H9 (cell line): ENCODE results near the gene MPV17L2. TPM values are rescaled to one million over a fixed set of nuclear protein-coding genes. Genes with fewer than 3 reads are reported as not detected.

ENCODE experiments used
- DNase-seq: peaks from one replicate; pipeline ENCODE4 v3.0.0-alpha.2; 2017
- H2AFZ ChIP-seq: one replicate; pipeline ENCODE4 v1.6.1; 2013; ENCODE audit warnings: mild to moderate bottlenecking, low read length, control low read depth, moderate library complexity
- H2AK5ac ChIP-seq: 2 replicates; pipeline ENCODE4 v1.6.1; 2013; ENCODE audit warnings: low read length, control low read depth, mixed read lengths; ENCODE audit not compliant: insufficient read length
- H2BK120ac ChIP-seq: one replicate; pipeline ENCODE4 v1.6.1; 2013; ENCODE audit warnings: low read depth, mild to moderate bottlenecking, low read length, control low read depth, inconsistent platforms; ENCODE audit not compliant: poor library complexity, severe bottlenecking
- H2BK12ac ChIP-seq: 2 replicates; pipeline ENCODE4 v1.6.1; 2013; ENCODE audit warnings: low read length, control low read depth, mixed read lengths, low read depth; ENCODE audit not compliant: insufficient read length
- H2BK15ac ChIP-seq: 2 replicates; pipeline ENCODE4 v1.6.1; 2013; ENCODE audit warnings: low read depth, low read length, control low read depth
- H2BK20ac ChIP-seq: one replicate; pipeline ENCODE4 v1.6.1; 2013; ENCODE audit warnings: low read depth, mild to moderate bottlenecking, low read length, control low read depth, inconsistent platforms; ENCODE audit not compliant: poor library complexity, severe bottlenecking
- H2BK5ac ChIP-seq: 2 replicates; pipeline ENCODE4 v1.6.1; 2013; ENCODE audit warnings: low read length, control low read depth, mixed read lengths; ENCODE audit not compliant: insufficient read length
- H3K14ac ChIP-seq: 2 replicates; pipeline ENCODE4 v1.6.1; 2013; ENCODE audit warnings: low read length, control low read depth; ENCODE audit not compliant: insufficient read depth
- H3K18ac ChIP-seq: 2 replicates; pipeline ENCODE4 v1.6.1; 2013; ENCODE audit warnings: low read depth, mild to moderate bottlenecking, mixed read lengths, low read length, control low read depth; ENCODE audit not compliant: insufficient read length
- H3K23ac ChIP-seq: 2 replicates; pipeline ENCODE4 v1.6.1; 2013; ENCODE audit warnings: low read length, control low read depth, mixed read lengths, low read depth; ENCODE audit not compliant: insufficient read length
- H3K23me2 ChIP-seq: 2 replicates; pipeline ENCODE4 v1.6.1; 2013; ENCODE audit warnings: low read depth, mild to moderate bottlenecking, mixed read lengths, low read length, control low read depth; ENCODE audit not compliant: insufficient read length, poor library complexity, severe bottlenecking
- H3K27ac ChIP-seq: 2 replicates; pipeline ENCODE4 v1.5.1; 2013; ENCODE audit warnings: low read length, control low read depth, mixed read lengths, low read depth; ENCODE audit not compliant: insufficient read length
- H3K27me3 ChIP-seq: 2 replicates; pipeline ENCODE4 v1.6.1; 2013; ENCODE audit warnings: low read length, control low read depth, inconsistent platforms; ENCODE audit not compliant: insufficient read depth
- H3K4ac ChIP-seq: 2 replicates; pipeline ENCODE4 v1.6.1; 2013; ENCODE audit warnings: low read depth, mild to moderate bottlenecking, control low read depth, inconsistent platforms, low read length, moderate library complexity
- H3K4me1 ChIP-seq: 2 replicates; pipeline ENCODE4 v1.6.1; 2013; ENCODE audit warnings: low read length, control low read depth, inconsistent platforms; ENCODE audit not compliant: insufficient read depth
- H3K4me2 ChIP-seq: 2 replicates; pipeline ENCODE4 v1.6.1; 2013; ENCODE audit warnings: low read length, control low read depth, mixed read lengths; ENCODE audit not compliant: insufficient read length, insufficient read depth
- H3K56ac ChIP-seq: 2 replicates; pipeline ENCODE4 v1.6.1; 2013; ENCODE audit warnings: low read depth, mild to moderate bottlenecking, mixed read lengths, low read length, control low read depth; ENCODE audit not compliant: insufficient read length
- H3K79me1 ChIP-seq: 2 replicates; pipeline ENCODE4 v1.6.1; 2013; ENCODE audit warnings: low read depth, mild to moderate bottlenecking, moderate library complexity, low read length, control low read depth, inconsistent platforms; ENCODE audit not compliant: insufficient read depth, poor library complexity, severe bottlenecking
- H3K79me2 ChIP-seq: 2 replicates; pipeline ENCODE4 v1.6.1; 2013; ENCODE audit warnings: low read length, control low read depth, inconsistent platforms; ENCODE audit not compliant: insufficient read depth
- H3K9ac ChIP-seq: 2 replicates; pipeline ENCODE4 v1.6.1; 2013; ENCODE audit warnings: low read length, control low read depth, mixed read lengths; ENCODE audit not compliant: insufficient read length; ENCODE audit errors: extremely low read depth
- H3K9me3 ChIP-seq: one replicate; pipeline ENCODE4 v1.6.1; 2013; ENCODE audit warnings: low read depth, low read length, inconsistent platforms; ENCODE audit not compliant: control insufficient read depth
- H3T11ph ChIP-seq: one replicate; pipeline ENCODE4 v1.6.1; 2013; ENCODE audit warnings: mild to moderate bottlenecking, low read length, control low read depth, inconsistent platforms
- H4K20me1 ChIP-seq: one replicate; pipeline ENCODE4 v1.6.1; 2013; ENCODE audit not compliant: control insufficient read depth, insufficient read length, insufficient read depth
- H4K5ac ChIP-seq: 2 replicates; pipeline ENCODE4 v1.6.1; 2013; ENCODE audit warnings: low read depth, mild to moderate bottlenecking, mixed read lengths, low read length, control low read depth; ENCODE audit not compliant: insufficient read length
- H4K8ac ChIP-seq: replicated peaks from 2 replicates; pipeline ENCODE4 v1.6.1; 2013; ENCODE audit warnings: low read length, control low read depth, mixed read lengths, low read depth; ENCODE audit not compliant: insufficient read length
- H4K91ac ChIP-seq: 2 replicates; pipeline ENCODE4 v1.6.1; 2013; ENCODE audit warnings: low read depth, mild to moderate bottlenecking, moderate library complexity, mixed read lengths, low read length, control low read depth; ENCODE audit not compliant: insufficient read length
- H3K27ac Mint-ChIP-seq, 3 experiments: 2 replicates in 2 of 3; 3 replicates in 1 of 3; pipeline ENCODE4 v1.8.0; 2020 to 2021; ENCODE audit warnings: mixed read lengths in 3 of 3, mild to moderate bottlenecking in 1 of 3, moderate library complexity in 1 of 3
- H3K27me3 Mint-ChIP-seq: 2 replicates; pipeline ENCODE4 v1.8.0; 2021; ENCODE audit warnings: low read depth, mild to moderate bottlenecking, moderate library complexity, mixed read lengths
- H3K36me3 Mint-ChIP-seq, 3 experiments: 2 replicates in 2 of 3; 3 replicates in 1 of 3; pipeline ENCODE4 v1.8.0; 2020 to 2021; ENCODE audit warnings: low read depth in 3 of 3, mixed read lengths in 3 of 3; ENCODE audit not compliant: insufficient read depth in 1 of 3
- H3K4me1 Mint-ChIP-seq, 2 experiments: 2 replicates each; pipeline ENCODE4 v1.8.0; 2020; ENCODE audit warnings: mixed read lengths in 2 of 2
- H3K4me3 Mint-ChIP-seq, 2 experiments: 2 replicates in 1 of 2; 3 replicates in 1 of 2; pipeline ENCODE4 v1.8.0; 2020 to 2021; ENCODE audit warnings: mild to moderate bottlenecking in 2 of 2, mixed read lengths in 2 of 2, moderate library complexity in 1 of 2
- H3K9me3 Mint-ChIP-seq, 2 experiments: 2 replicates in 1 of 2; 3 replicates in 1 of 2; pipeline ENCODE4 v1.8.0; 2020; ENCODE audit warnings: mild to moderate bottlenecking in 2 of 2, mixed read lengths in 2 of 2, moderate library complexity in 1 of 2
- CTCF ChIP-seq: fragments of 200-600 bp; sonication (generic); conservative IDR thresholded peaks from 3 replicates; pipeline ENCODE4 v1.8.0; 2021; ENCODE audit warnings: antibody characterized with exemption, mild to moderate bottlenecking
- WGBS: extraction: QIAGEN DNeasy Blood & Tissue Kit; methylation state at CpG from one replicate; pipeline ENCODE4 v1.1.7; 2013; ENCODE audit warnings: missing lambda C conversion rate, low lambda C conversion rate, mixed read lengths; ENCODE audit not compliant: insufficient read length; ENCODE audit errors: extremely low coverage; 5-methylcytosine and 5-hydroxymethylcytosine counted together
- total RNA-seq: library from RNA; stranded (reverse); gene quantifications from 2 replicates; pipeline ENCODE4 v1.2.1, GENCODE V29; 2021

MPV17L2 gene
- total RNA-seq, 1 experiment from 2014 or later, result 26.4 TPM

- no peak overlapping the region for H3K27ac Mint-ChIP-seq
- H3K27me3 ChIP-seq, result no peaks in the 10 kb centered on the region
- no peaks in the 10 kb centered on the region for H3K79me1 ChIP-seq
These were observed 13.1 kb upstream of the MPV17L2 start for GRCh38 chr19:18179957-18180356.

More at GRCh38 chr19:18179957-18180356, 13.1 kb upstream of the MPV17L2 start:
- H3K56ac ChIP-seq, result no peak overlapping the region
- H4K91ac ChIP-seq, result no peak overlapping the region
- Mint-ChIP-seq H3K4me1 (no peaks in the 10 kb centered on the region), H3K36me3 (peaks cover 0 to 14% (median 0%) of the 10 kb centered on the region in 3 experiments; a peak in 2 of 7 replicates), H3K9me3 (no peaks in the 10 kb centered on the region), H3K4me3 (no peak overlapping the region), H3K27me3 (peaks cover 6% of the 10 kb centered on the region)
- H4K20me1 ChIP-seq, result no peaks in the 10 kb centered on the region
- no peaks in the 10 kb centered on the region for H3K9me3 ChIP-seq
- no peak overlapping the region for H2AK5ac ChIP-seq
- H3K79me2 ChIP-seq, result no peaks in the 10 kb centered on the region
- DNase-seq, result no peak
- no peak overlapping the region for H2BK5ac ChIP-seq
- no peak overlapping the region for H3K14ac ChIP-seq
- no peak overlapping the region for H3T11ph ChIP-seq
- TF ChIP-seq CTCF, result no peak
- no peak overlapping the region for H4K8ac ChIP-seq
- no peak overlapping the region for H2BK12ac ChIP-seq
- no peak overlapping the region for H3K27ac ChIP-seq
- H3K4me1 ChIP-seq, result no peaks in the 10 kb centered on the region; the same call in 1 of the 2 replicates
- no peak overlapping the region for H3K23ac ChIP-seq
- no peak overlapping the region for H3K4ac ChIP-seq
- H4K5ac ChIP-seq, result no peak overlapping the region
- no peak overlapping the region for H3K18ac ChIP-seq
- H2AFZ ChIP-seq, result no peak overlapping the region
- H2BK20ac ChIP-seq, result no peak overlapping the region
- no peaks in the 10 kb centered on the region for H3K23me2 ChIP-seq
- H3K9ac ChIP-seq, result no peak overlapping the region
- no peak overlapping the region for H2BK15ac ChIP-seq
- H3K4me2 ChIP-seq, result no peak overlapping the region
- no CpG with 5 or more reads among the region's 5 CpGs for WGBS
- H2BK120ac ChIP-seq, result no peak overlapping the region
